Memory B cell (primary cell): Measurements from ENCODE around the gene SPTSSA.
A peak's percentile ranks its signal among the peaks of the same experiment; 100 is the strongest.
"Not testable (repeated sequence)": the region's sequence is repeated elsewhere in the genome, so short reads cannot be mapped to it uniquely, and the experiment has no call there.

Source experiments
- ATAC-seq: fragments of 150-1000 bp; cut with Tn5 transposase; 2 replicates; pipeline ENCODE4 v1.10.0; 2021; ENCODE audit warnings: low read depth, mild to moderate bottlenecking, moderate library complexity
- DNase-seq, 2 donors: peaks; one replicate each; pipeline ENCODE4 v3.0.0; 2022; ENCODE audit warnings: low spot score in 2 of 2
- H3K27ac Mint-ChIP-seq: one replicate; pipeline ENCODE4 v1.8.0; 2022; ENCODE audit warnings: mild to moderate bottlenecking, moderate library complexity, mixed read lengths
- H3K27me3 Mint-ChIP-seq: one replicate; pipeline ENCODE4 v1.8.0; 2022; ENCODE audit warnings: mixed read lengths
- H3K36me3 Mint-ChIP-seq: one replicate; pipeline ENCODE4 v1.8.0; 2022; ENCODE audit warnings: mild to moderate bottlenecking, mixed read lengths
- H3K4me1 Mint-ChIP-seq: one replicate; pipeline ENCODE4 v1.8.0; 2022; ENCODE audit warnings: mixed read lengths
- H3K4me3 Mint-ChIP-seq: one replicate; pipeline ENCODE4 v1.8.0; 2022; ENCODE audit warnings: mild to moderate bottlenecking, moderate library complexity, mixed read lengths
- H3K9me3 Mint-ChIP-seq: one replicate; pipeline ENCODE4 v1.8.0; 2022; ENCODE audit warnings: mixed read lengths

The SPTSSA gene

GRCh38 chr14:34460295-34460694 lies 1.7 kb downstream of the SPTSSA start:
- H3K4me1 Mint-ChIP-seq: peaks cover 13% of the 10 kb centered on the region
- H3K9me3 Mint-ChIP-seq: no peaks in the 10 kb centered on the region
- DNase-seq (no peak), ATAC-seq (no peak)
- H3K36me3 Mint-ChIP-seq: no peaks in the 10 kb centered on the region
- H3K27me3 Mint-ChIP-seq: no peaks in the 10 kb centered on the region
- H3K4me3 Mint-ChIP-seq: no peak overlapping the region
- H3K27ac Mint-ChIP-seq: no peak overlapping the region

- Mint-ChIP-seq H3K27ac (no peak overlapping the region), H3K4me1 (peaks cover 8% of the 10 kb centered on the region), H3K4me3 (no peak overlapping the region), H3K27me3 (no peaks in the 10 kb centered on the region), H3K9me3 (no peaks in the 10 kb centered on the region), H3K36me3 (peaks cover 3% of the 10 kb centered on the region)
- ATAC-seq: no peak
- DNase-seq: no peak
These were observed 4.9 kb downstream of the SPTSSA start for GRCh38 chr14:34457186-34457585.

- DNase-seq (no peak), ATAC-seq (no peak)
- Mint-ChIP-seq H3K36me3 (peaks cover 3% of the 10 kb centered on the region), H3K9me3 (no peaks in the 10 kb centered on the region), H3K27me3 (no peaks in the 10 kb centered on the region), H3K4me3 (no peak overlapping the region), H3K4me1 (no peaks in the 10 kb centered on the region), H3K27ac (no peak overlapping the region)
These were observed 8.8 kb downstream of the SPTSSA start for GRCh38 chr14:34453226-34453625.

- Mint-ChIP-seq H3K4me1 (no peaks in the 10 kb centered on the region), H3K27me3 (no peaks in the 10 kb centered on the region), H3K9me3 (no peaks in the 10 kb centered on the region), H3K27ac (no peak overlapping the region), H3K4me3 (no peak overlapping the region), H3K36me3 (peaks cover 3% of the 10 kb centered on the region)
- ATAC-seq (no peak), DNase-seq (no peak)
These were observed 9.7 kb downstream of the SPTSSA start for GRCh38 chr14:34452258-34452822.

- no peak for DNase-seq
- no peaks in the 10 kb centered on the region for H3K27me3 Mint-ChIP-seq
These were observed 11.1 kb downstream of the SPTSSA start for GRCh38 chr14:34450958-34451357.

GRCh38 chr14:34450542-34450915 lies 11.5 kb downstream of the SPTSSA start:
- Mint-ChIP-seq H3K9me3 (no peaks in the 10 kb centered on the region), H3K36me3 (peaks cover 3% of the 10 kb centered on the region), H3K4me1 (no peaks in the 10 kb centered on the region), H3K4me3 (no peak overlapping the region), H3K27me3 (no peaks in the 10 kb centered on the region), H3K27ac (no peak overlapping the region)
- ATAC-seq: no peak
- DNase-seq: no peak

More at GRCh38 chr14:34450958-34451357, 11.1 kb downstream of the SPTSSA start:
- H3K36me3 Mint-ChIP-seq: peaks cover 3% of the 10 kb centered on the region
- H3K4me3 Mint-ChIP-seq: no peak overlapping the region
- ATAC-seq: no peak
- no peaks in the 10 kb centered on the region for H3K9me3 Mint-ChIP-seq
- no peaks in the 10 kb centered on the region for H3K4me1 Mint-ChIP-seq
- no peak overlapping the region for H3K27ac Mint-ChIP-seq

GRCh38 chr14:34449819-34450541 lies 12.1 kb downstream of the SPTSSA start:
- DNase-seq (no peak), ATAC-seq (no peak)
- Mint-ChIP-seq H3K27me3 (no peaks in the 10 kb centered on the region), H3K9me3 (no peaks in the 10 kb centered on the region), H3K4me1 (no peaks in the 10 kb centered on the region), H3K4me3 (no peak overlapping the region), H3K27ac (no peak overlapping the region), H3K36me3 (peaks cover 3% of the 10 kb centered on the region)

- peaks cover 3% of the 10 kb centered on the region for H3K36me3 Mint-ChIP-seq
- H3K27ac Mint-ChIP-seq: no peak overlapping the region
These were observed 22.9 kb downstream of the SPTSSA start for GRCh38 chr14:34439090-34439489.

GRCh38 chr14:34438438-34438837 lies 23.6 kb downstream of the SPTSSA start:
- Mint-ChIP-seq H3K27ac (no peak overlapping the region), H3K9me3 (peaks cover 1% of the 10 kb centered on the region), H3K4me3 (no peak overlapping the region), H3K36me3 (peaks cover 3% of the 10 kb centered on the region), H3K27me3 (no peaks in the 10 kb centered on the region), H3K4me1 (peaks cover 27% of the 10 kb centered on the region)
- DNase-seq (no peak), ATAC-seq (no peak)

More at GRCh38 chr14:34439090-34439489, 22.9 kb downstream of the SPTSSA start:
- DNase-seq (no peak), ATAC-seq (no peak)
- no peak overlapping the region for H3K4me3 Mint-ChIP-seq
- H3K4me1 Mint-ChIP-seq: peaks cover 27% of the 10 kb centered on the region
- peaks cover 1% of the 10 kb centered on the region for H3K9me3 Mint-ChIP-seq
- H3K27me3 Mint-ChIP-seq: no peaks in the 10 kb centered on the region

- peak overlapping the region; percentile 35 for H3K27ac Mint-ChIP-seq
- ATAC-seq (no peak), DNase-seq (no peak)
- no peaks in the 10 kb centered on the region for H3K27me3 Mint-ChIP-seq
- peaks cover under 1% of the 10 kb centered on the region for H3K9me3 Mint-ChIP-seq
- peaks cover under 1% of the 10 kb centered on the region for H3K36me3 Mint-ChIP-seq
- H3K4me1 Mint-ChIP-seq: peaks cover 25% of the 10 kb centered on the region
- H3K4me3 Mint-ChIP-seq: no peak overlapping the region
These were observed 24.3 kb downstream of the SPTSSA start for GRCh38 chr14:34437729-34438080.

GRCh38 chr14:34436960-34437728 lies 24.9 kb downstream of the SPTSSA start:
- no peaks in the 10 kb centered on the region for H3K27me3 Mint-ChIP-seq
- H3K4me1 Mint-ChIP-seq: peaks cover 25% of the 10 kb centered on the region
- peak overlapping the region; percentile 35 for H3K27ac Mint-ChIP-seq
- no peak overlapping the region for H3K4me3 Mint-ChIP-seq
- no peak for DNase-seq
- no peaks in the 10 kb centered on the region for H3K9me3 Mint-ChIP-seq
- no peaks in the 10 kb centered on the region for H3K36me3 Mint-ChIP-seq
- no peak for ATAC-seq

GRCh38 chr14:34436118-34436905 lies 25.7 kb downstream of the SPTSSA start:
- no peaks in the 10 kb centered on the region for H3K27me3 Mint-ChIP-seq
- no peaks in the 10 kb centered on the region for H3K9me3 Mint-ChIP-seq
- H3K4me3 Mint-ChIP-seq: no peak overlapping the region
- peak overlapping the region; percentile 35 for H3K27ac Mint-ChIP-seq
- ATAC-seq (peak; percentile 49), DNase-seq (no peak)
- peaks cover 21% of the 10 kb centered on the region for H3K4me1 Mint-ChIP-seq
- H3K36me3 Mint-ChIP-seq: no peaks in the 10 kb centered on the region

- Mint-ChIP-seq H3K27ac (no peak overlapping the region), H3K36me3 (peaks cover 2% of the 10 kb centered on the region), H3K9me3 (peaks cover 2% of the 10 kb centered on the region), H3K4me1 (peaks cover 19% of the 10 kb centered on the region), H3K4me3 (no peak overlapping the region), H3K27me3 (no peaks in the 10 kb centered on the region)
- DNase-seq (no peak), ATAC-seq (no peak)
These were observed 28.1 kb downstream of the SPTSSA start for GRCh38 chr14:34433957-34434356.

- H3K36me3 Mint-ChIP-seq, H3K4me3 Mint-ChIP-seq, H3K27ac Mint-ChIP-seq, ATAC-seq, DNase-seq, H3K4me1 Mint-ChIP-seq, H3K27me3 Mint-ChIP-seq, H3K9me3 Mint-ChIP-seq: not testable (repeated sequence)
These were observed 34.0 kb downstream of the SPTSSA start for GRCh38 chr14:34428102-34428466.
